MCF 10A (cell line): ENCODE data around the gene DCAF12. TPM values are rescaled to one million over a fixed set of nuclear protein-coding genes. Genes with fewer than 3 reads are reported as not detected.

Experiments
- BruUV-seq: library from RNA; stranded (reverse); fragments of 400-500 nt; replicated peaks from 2 replicates; lab custom pipeline; 2021; lab: Mats Ljungman, UMichigan
- CTCF ChIA-PET: fragments of 300-600 bp; sonication (Branson Sonifier 250); formaldehyde crosslinking; extraction: SDS; loops from one replicate; lab custom pipeline; 2021; ENCODE audit warnings: antibody characterized with exemption, inconsistent platforms; lab: Yijun Ruan, JAX
- POLR2A ChIA-PET: fragments of 300-600, 350-650 bp; sonication (Branson Sonifier 250); formaldehyde crosslinking; extraction: SDS; loops from one replicate; lab custom pipeline; 2020; ENCODE audit warnings: antibody characterized with exemption, inconsistent platforms; lab: Yijun Ruan, JAX
- DNase-seq: peaks from one replicate; pipeline ENCODE4 v3.0.0-alpha.2; 2018; ENCODE audit not compliant: unreplicated experiment
- H3K27ac Mint-ChIP-seq: one replicate; pipeline ENCODE4 v1.8.0; 2022; ENCODE audit warnings: mild to moderate bottlenecking, low read depth, mixed read lengths; ENCODE audit not compliant: unreplicated experiment
- H3K27me3 Mint-ChIP-seq: one replicate; pipeline ENCODE4 v1.8.0; 2022; ENCODE audit warnings: mixed read lengths; ENCODE audit not compliant: insufficient read depth, unreplicated experiment
- H3K36me3 Mint-ChIP-seq: one replicate; pipeline ENCODE4 v1.8.0; 2022; ENCODE audit warnings: mild to moderate bottlenecking, moderate library complexity, mixed read lengths; ENCODE audit not compliant: insufficient read depth, unreplicated experiment
- H3K4me1 Mint-ChIP-seq: one replicate; pipeline ENCODE4 v1.8.0; 2022; ENCODE audit warnings: mixed read lengths; ENCODE audit not compliant: insufficient read depth, unreplicated experiment
- H3K4me3 Mint-ChIP-seq: one replicate; pipeline ENCODE4 v1.8.0; 2022; ENCODE audit warnings: mild to moderate bottlenecking, moderate library complexity, mixed read lengths; ENCODE audit not compliant: unreplicated experiment
- H3K9me3 Mint-ChIP-seq: one replicate; pipeline ENCODE4 v1.8.0; 2022; ENCODE audit warnings: mixed read lengths; ENCODE audit not compliant: unreplicated experiment
- intact Hi-C: fragments of 100-400 bp; cut with micrococcal nuclease; formaldehyde crosslinking; loops from 2 replicates; pipeline ENCODE4 v1.14.1; 2022
- total RNA-seq: library from RNA; stranded (reverse); gene quantifications from 2 replicates; pipeline ENCODE4 v1.2.3, GENCODE V29; 2022
- TF ChIP-seq, protein P1 (sequence below): fragments of 200-600 bp; IDR thresholded peaks from one replicate; pipeline ENCODE4 v1.8.0; 2022; ENCODE audit warnings: antibody characterized with exemption, mild to moderate bottlenecking; ENCODE audit not compliant: unreplicated experiment

DCAF12 gene
- total RNA-seq, 1 experiment from 2014 or later = 39.8 TPM

DNA sequence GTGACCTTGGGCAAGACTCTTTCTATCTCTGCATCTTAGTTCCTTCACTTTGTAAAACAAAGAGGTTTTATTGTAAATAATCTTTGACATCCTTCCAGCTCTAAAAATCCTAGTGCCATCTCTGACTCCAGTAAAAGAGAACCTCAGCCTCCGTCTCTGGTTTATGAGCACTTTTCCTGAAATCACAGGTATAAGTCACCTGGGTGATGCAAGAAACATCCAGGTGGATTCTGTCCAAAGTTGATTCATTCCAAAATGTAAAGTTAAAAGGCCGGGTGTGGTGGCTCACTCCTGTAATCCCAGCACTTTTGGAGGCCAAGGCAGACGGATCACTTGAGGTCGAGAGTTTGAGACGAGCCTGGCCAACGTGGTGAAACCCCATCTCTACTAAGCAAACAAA, 56.7 kb downstream of the DCAF12 start:
- no TSS peak for BruUV-seq
- intact Hi-C loops = loop anchor here (5.0 kb wide), 2 partner anchors 143 to 253 kb away; partner anchors contain the start of gene UBE2R2
- ChIA-PET CTCF (interaction anchor here (0.6 to 0.9 kb wide), 3 partner anchors 77 to 370 kb away, joined by 3 to 6 read pairs (median 4); no protein-coding TSS in a partner anchor), POLR2A (interaction anchor here (0.8 to 1.2 kb wide), 4 partner anchors 10 to 24 kb away, joined by 3 to 11 read pairs (median 3); partner anchors contain the start of gene UBAP2)
- no peaks in the 10 kb centered on the region for H3K9me3 Mint-ChIP-seq
- H3K4me3 Mint-ChIP-seq = no peak overlapping the region
- TF ChIP-seq, protein P1, sequence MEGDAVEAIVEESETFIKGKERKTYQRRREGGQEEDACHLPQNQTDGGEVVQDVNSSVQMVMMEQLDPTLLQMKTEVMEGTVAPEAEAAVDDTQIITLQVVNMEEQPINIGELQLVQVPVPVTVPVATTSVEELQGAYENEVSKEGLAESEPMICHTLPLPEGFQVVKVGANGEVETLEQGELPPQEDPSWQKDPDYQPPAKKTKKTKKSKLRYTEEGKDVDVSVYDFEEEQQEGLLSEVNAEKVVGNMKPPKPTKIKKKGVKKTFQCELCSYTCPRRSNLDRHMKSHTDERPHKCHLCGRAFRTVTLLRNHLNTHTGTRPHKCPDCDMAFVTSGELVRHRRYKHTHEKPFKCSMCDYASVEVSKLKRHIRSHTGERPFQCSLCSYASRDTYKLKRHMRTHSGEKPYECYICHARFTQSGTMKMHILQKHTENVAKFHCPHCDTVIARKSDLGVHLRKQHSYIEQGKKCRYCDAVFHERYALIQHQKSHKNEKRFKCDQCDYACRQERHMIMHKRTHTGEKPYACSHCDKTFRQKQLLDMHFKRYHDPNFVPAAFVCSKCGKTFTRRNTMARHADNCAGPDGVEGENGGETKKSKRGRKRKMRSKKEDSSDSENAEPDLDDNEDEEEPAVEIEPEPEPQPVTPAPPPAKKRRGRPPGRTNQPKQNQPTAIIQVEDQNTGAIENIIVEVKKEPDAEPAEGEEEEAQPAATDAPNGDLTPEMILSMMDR = no peak
- peak; percentile 60 for DNase-seq
- no peaks in the 10 kb centered on the region for H3K36me3 Mint-ChIP-seq
- no peaks in the 10 kb centered on the region for H3K27me3 Mint-ChIP-seq
- peaks cover 22% of the 10 kb centered on the region for H3K4me1 Mint-ChIP-seq
- H3K27ac Mint-ChIP-seq = no peak overlapping the region

DNA sequence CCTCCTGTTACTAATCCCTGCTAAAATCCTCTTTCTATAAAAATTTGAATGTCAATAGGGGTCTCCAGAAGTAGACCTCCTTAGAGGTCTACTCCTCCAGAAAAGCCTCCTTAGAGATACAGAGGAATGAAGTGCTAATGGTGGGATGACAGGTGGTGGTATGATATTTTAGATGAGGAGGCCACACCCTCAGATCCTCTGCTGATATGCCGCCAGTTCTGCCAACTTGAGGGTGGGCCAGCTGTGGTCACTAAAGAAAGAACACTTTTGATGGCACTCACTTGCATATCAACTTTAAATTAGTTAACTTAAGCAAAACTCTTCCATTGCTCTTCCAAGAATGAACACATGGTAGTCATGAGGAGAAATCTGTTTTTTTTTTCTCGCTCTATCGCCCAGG, 61.0 kb downstream of the DCAF12 start:
- POLR2A ChIA-PET = no interaction called here
- Mint-ChIP-seq H3K36me3 (no peaks in the 10 kb centered on the region), H3K27me3 (no peaks in the 10 kb centered on the region), H3K27ac (no peak overlapping the region), H3K9me3 (no peaks in the 10 kb centered on the region), H3K4me1 (no peaks in the 10 kb centered on the region), H3K4me3 (no peak overlapping the region)
- no TSS peak for BruUV-seq
- no peak for DNase-seq
- TF ChIP-seq, protein P1 = no peak
- CTCF ChIA-PET = no interaction called here
- intact Hi-C loops = no loop called here

DNA sequence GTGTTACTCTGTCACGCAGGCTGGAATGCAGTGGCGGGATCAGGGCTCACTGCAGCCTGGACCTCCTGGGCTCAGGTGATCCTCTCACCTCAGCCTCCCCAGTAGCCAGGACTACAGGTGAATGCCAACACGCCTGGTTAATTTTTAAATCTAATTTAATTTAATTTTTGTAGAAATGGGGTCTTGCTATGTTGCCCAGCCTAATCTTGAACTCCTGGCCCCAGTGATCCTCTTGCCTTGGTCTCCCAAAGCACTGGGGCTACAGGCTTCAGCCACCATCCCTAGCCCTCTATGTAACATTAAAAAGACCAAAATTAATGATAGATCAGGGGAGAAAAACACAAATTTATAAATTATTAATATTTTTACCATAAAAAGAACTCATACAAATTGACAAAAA, 66.5 kb downstream of the DCAF12 start:
- TF ChIP-seq, protein P1 = no peak
- no peak for DNase-seq
- Mint-ChIP-seq H3K4me1 (no peaks in the 10 kb centered on the region), H3K4me3 (no peak overlapping the region), H3K9me3 (no peaks in the 10 kb centered on the region), H3K27me3 (no peaks in the 10 kb centered on the region), H3K27ac (no peak overlapping the region), H3K36me3 (no peaks in the 10 kb centered on the region)
- BruUV-seq = no TSS peak
- ChIA-PET CTCF (interaction anchor here (0.7 kb wide), 1 partner anchor 124 kb away, joined by 4 read pairs; no protein-coding TSS in a partner anchor), POLR2A (interaction anchor here (1.0 kb wide), 1 partner anchor 10 kb away, joined by 3 read pairs; no protein-coding TSS in a partner anchor)
- intact Hi-C loops = no loop called here

DNA sequence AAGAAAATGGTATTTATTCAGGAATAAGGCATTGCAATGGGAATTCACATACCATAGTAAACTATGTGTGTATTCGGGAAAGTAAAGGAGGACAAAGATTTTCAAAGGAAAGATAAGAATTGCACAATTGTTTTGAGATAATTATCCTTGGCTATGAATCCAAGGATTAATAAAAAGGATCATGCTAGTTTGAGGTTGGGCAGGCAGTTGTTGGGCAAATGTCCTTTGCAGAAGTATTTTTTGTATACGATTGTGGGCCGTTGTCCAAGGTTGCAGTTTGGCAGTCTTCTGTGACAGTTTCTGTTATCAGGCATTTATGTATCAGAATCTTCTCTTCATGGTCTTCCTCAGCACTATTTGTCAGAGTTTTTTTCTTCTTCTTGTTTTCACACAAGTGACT, 67.2 kb downstream of the DCAF12 start:
- no peaks in the 10 kb centered on the region for H3K36me3 Mint-ChIP-seq
- H3K4me1 Mint-ChIP-seq = no peaks in the 10 kb centered on the region
- H3K4me3 Mint-ChIP-seq = no peak overlapping the region
- H3K27ac Mint-ChIP-seq = no peak overlapping the region
- no TSS peak for BruUV-seq
- no peaks in the 10 kb centered on the region for H3K27me3 Mint-ChIP-seq
- ChIA-PET POLR2A (interaction anchor here (1.0 kb wide), 1 partner anchor 10 kb away, joined by 3 read pairs; no protein-coding TSS in a partner anchor), CTCF (interaction anchor here (0.6 kb wide), 2 partner anchors 9 to 31 kb away, joined by 3 to 4 read pairs; no protein-coding TSS in a partner anchor)
- H3K9me3 Mint-ChIP-seq = no peaks in the 10 kb centered on the region
- intact Hi-C loops = no loop called here
- no peak for DNase-seq
- TF ChIP-seq, protein P1 = no peak
